EL (cell line): ENCODE results near the gene SNAI1.

ENCODE experiments used
- DNase-seq: peaks from one replicate; pipeline ENCODE4 v3.0.0-alpha.2; 2016

Gene SNAI1

DNA sequence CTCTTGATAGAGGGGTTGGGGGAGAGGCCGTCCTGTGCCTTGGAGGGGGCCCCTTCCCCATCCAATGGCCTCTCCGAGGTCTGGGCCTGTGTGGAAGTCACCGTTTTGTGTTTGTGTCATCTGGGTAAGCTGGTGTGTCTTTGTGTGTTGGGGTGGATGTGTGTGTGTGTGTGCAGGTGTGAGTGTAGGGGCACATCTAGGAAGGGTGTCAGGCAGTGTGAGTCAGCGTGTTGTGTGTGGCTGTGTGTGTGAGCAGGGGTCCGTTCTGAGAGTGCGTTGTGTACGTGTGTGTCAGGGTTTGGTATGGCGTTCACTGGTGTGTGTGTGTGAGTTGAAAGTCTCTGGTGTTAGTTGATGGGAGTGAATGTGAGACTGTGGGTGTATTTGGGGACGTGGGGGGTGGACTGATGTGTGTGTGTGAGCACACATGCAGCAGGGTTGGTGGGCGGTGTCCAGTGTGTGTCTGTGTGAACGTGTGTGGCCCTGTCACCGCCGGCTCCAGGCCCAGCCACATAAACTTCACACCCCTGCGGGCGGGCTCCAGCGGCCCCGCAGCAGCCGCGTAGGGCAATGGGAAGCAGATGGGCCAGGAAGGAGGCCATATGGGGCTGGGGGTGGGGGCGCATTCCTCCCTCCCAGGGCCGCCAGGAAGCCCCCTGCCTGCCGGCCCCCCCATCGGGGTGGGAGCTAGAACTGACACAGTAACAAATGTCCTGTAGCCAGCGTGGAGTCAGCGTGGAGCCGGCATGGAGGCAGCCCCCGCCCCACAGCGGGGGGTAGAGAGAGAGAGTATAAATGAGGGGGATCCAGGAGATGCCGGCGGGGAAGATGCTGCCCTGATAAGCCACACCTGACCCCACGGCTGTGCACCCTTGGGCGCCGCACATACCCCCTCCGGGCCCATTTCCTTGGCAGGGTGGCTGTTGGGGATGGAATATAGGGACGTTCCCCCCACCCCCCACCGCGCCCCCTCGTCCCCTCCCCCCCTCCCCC is 32.1 kb downstream of the SNAI1 start:
- DNase-seq: no peak

DNA sequence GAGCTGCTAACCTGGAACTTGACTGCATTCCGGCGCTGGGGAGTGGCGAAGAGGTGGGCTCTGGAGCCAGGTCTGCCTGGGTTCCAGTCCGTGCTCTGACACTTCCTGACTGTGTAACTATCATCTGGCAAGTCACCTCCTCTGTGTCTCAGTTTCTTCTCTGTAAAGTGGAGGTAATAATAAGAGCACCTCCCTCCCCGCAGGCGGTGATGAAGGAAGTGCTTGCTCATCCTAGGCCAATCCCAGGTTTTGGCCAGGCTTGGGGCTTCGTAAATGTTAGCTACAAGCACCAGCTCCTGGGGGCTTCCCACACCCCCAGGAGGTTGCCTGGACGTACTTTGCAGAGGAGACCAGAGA is 32.8 kb downstream of the SNAI1 start:
- DNase-seq: no peak

DNA sequence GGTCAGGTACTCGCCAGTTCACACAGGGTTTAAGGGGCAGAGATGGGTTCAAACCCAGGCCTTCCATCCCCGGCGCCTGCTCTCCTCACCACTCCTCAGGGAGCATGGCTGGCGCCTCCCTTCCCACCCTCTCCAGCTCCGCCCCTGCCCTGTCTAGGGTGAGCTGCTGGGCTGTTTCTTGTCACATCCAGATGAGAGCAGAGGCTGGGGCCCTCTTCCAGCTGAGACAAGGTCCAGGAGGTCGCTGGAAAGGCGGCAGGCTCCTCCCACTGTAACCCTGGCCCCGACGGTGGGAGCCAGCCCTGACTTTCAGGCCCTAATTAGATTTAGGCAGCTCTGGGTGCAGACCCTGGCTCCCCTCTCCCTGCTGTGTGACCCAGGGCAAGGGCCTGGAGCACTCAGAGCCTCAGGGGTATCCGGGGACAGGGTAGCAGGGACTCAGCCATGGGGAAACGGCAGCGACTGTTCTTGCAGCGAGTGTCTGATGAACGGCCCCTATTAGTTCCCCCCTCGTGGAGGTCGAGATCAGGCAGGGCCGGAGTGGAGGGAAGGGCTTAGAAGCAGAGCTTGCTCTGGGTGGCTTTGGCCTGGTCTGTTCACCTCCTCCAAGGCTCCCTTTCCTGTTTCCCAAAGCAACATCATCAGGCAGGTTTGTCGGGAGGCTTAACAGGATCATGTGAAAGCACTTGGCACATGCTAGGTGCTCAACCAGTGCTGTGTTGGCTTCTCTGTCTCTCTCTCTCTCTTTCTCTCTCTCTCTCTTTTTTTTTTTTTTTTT is 33.4 kb downstream of the SNAI1 start:
- DNase-seq: no peak

DNA sequence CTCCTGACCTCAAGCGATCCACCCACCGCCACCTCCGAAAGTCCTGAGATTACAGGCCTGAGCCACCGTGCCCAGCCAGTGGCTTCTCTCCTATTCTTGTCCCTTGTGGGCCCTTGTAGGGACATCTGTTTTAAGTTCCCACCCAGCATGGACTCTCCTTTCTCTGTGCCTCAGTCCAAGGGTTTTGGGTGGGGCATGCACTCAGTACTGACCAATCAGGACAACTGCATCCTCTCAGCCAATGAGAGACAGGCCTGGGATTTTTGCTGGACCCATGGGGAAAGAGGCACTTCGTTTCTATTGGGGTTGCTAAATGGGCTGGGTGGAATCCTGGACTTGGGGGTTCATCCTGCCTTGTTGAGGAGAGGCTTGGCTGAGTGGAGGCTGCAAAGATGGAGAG is 34.4 kb downstream of the SNAI1 start:
- DNase-seq: no peak

DNA sequence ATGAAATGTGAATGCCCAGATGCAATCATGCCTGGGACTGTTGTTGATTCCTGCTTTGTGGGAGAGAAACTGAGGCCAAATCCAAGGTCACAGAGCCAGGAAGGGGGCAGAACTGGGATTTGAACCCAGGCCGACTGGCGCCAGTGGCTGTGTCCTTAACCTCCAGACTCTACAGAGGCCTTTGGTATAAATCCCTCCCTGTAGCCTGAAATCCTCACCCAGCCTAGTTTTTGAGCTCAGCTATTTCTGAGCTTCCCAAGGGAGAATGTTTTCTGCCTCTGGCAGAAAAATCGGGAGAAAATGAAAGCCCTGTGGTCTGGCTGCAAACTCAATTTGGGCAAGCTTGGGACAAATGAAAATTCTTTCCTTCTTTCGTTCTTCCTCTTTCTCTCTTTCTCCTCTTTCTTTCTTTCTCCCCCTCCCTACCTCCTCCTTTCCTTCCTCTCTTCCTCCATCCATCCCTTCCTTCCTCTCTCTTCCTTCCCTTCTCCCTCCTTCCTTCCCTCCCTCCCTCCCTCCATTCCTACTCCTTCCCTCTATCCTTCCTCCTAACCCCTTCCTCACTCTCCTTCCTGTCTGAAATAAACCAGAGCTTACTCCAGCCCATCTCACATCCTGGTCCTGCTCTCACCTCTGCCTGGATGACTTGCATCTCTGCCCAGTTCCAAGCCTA is 34.9 kb downstream of the SNAI1 start:
- DNase-seq: no peak

DNA sequence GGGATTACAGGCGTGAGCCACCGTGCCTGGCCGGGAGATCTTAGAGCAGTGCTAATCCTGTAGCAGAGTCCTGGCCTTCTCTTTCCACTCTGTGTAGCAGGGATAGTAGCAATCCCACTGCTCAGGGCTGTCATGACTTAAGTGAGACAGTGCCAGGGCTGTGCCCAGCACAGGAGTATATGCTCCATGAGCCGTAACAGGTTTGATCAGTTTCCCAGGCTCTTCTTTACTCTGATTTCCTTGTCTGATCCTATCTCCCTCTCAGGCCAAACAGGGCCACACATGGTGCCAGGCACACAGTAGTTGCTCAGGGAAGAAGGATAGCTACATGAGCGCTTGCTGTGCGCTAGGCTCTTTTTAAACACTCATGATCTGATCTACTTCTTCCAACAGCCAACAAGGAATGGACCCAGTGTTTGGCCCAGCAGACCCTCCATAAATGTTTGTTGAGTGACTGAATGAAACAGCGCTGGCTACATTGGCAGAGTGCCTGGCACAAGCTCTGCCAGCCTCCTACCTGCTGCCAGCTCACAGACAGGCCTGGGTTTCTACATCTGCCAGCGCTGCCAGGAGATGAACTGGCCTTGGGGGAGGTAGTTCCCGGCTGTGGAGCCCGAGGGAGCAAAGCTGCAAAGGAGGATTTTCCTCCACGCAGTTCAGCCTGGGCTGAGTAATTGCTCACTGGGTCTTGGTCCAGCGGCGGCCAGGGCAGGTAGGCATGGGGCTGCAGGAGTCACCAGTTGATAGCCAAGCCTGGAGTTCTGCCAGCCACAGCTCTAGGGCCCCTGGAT is 36.9 kb downstream of the SNAI1 start:
- DNase-seq: no peak

DNA sequence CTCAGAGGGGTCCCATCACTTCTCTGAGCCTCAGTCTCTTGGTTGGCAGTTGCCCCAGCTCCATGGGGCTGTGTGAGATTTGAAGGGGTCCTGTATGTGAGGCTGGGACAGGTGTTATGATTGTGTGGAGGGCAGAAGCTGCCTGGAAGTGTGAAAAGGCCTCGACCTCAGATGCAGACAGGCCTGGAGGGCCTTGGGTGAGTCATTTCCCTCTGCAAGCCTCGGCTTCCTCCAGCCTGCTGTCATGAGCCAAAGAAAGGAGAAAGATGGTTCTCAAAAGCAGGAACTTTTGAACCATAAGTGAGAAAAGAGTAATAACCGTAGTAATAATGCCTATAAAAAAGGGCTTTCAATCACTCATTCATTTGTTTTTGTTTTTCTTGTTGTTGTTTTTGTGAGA is 37.5 kb downstream of the SNAI1 start:
- peak; percentile 56 for DNase-seq

DNA sequence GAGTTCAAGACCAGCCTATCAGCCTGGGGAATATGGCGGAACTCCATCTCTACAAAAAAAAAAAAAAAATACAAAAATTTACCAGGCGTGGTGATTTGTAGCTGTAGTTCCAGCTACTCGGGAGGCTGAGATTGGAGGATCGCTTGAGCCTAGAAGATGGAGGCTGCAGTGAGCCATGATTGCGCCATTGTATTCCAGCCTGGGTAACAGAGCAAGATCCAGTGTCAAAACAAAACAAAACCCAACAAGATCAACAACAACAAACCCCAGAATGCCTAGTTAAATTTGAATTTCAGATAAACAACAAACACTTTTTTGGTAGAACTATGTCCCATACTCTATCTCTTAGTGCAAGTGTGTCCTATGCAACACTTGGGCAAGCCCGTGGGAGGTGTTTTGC is 39.9 kb downstream of the SNAI1 start:
- DNase-seq: no peak

DNA sequence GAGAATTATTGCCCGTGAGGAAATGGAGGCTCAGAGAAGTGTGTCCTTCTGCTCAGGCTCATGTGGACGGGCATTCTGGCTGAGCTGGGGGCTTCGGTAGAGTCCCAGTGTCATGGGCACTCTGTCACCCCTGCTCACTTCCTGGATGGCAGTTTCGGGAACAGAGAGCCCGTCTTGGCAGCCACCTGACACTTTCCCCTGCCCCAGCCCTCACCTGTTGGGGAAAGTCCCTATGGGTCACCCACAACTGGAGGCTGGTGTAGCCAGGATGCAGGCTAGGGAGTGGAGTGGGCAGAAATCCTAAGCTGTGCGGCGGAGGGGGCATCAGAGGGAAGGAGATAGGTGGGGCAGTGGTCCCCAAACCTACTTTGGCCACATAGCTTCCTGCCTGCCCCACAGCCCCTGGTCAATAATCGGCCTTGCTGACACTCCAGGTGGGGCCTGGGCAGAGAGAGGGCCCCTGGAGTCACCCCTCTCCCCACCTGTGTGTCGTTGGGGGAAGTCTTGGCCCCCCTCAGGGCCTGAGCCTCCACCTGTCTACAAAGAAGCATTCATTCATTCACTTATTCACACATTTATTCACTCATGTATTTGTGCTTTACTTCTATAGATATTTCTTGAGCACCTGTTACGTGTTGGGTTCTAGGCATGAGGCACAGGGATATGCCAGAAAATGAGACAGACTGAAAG is 40.5 kb downstream of the SNAI1 start:
- DNase-seq: no peak

DNA sequence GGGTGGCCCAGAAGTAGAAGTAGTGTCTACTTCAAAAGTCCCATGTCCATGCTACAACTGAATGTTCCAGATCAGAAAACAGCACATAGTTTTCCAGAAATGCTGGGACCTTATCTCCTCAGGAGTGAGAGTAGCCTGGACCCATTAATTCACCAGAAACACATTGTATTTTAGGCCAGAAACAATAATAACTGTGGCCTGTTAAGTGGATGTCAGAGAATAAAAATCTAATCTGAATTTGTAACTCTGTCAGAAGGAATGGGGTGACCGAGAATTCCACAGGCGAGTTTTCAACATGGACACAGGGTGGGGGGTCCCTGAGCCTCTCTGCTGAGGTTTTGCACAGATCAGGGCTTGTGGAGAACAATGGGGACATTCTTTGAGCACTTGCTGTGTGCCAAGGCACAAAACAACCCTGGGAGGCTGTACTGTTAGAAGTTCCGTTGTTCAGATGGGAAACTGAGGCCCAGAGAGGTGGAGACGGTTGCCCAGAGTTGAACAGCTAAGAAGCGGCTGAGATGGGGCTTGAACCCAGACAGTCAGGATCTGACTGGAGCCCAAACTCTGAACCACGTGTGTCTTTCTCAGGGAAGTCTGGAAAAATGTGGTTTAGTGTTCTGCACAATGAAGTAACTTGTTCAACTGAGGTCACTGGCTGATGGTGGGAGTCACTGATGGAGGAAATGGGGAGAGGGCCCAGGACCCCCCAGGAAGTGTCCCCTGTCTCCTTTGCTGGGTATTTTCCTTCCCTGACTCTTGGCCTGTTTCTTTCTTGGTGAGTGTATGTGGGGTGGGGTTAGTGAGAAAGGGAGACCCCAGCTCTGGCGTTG is 44.2 kb downstream of the SNAI1 start:
- DNase-seq: no peak

DNA sequence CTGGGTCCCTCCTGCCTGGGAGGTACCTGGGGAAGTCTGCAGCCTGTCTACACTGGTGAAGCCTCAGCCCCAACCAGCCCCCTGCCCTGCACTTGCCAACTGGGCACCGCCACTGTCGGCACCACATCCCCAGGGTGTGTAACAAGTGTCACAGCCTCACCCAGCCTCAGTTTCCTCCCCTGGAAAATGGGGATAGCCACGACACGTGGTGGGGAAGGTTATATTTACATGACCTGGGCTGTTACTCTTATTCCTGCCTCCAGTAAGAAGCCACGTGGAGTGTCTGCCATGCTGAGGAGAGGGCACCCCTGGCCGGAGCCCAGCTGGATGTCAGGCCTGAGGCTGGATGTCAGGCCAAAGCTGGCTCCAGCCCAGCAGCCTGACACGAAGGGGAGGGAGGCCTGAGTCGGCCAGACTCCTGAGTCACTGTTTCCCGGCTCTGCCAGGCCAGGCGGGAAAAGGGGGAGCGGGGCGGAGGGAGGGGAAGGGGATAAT is 44.9 kb downstream of the SNAI1 start:
- peak; percentile 89 for DNase-seq

DNA sequence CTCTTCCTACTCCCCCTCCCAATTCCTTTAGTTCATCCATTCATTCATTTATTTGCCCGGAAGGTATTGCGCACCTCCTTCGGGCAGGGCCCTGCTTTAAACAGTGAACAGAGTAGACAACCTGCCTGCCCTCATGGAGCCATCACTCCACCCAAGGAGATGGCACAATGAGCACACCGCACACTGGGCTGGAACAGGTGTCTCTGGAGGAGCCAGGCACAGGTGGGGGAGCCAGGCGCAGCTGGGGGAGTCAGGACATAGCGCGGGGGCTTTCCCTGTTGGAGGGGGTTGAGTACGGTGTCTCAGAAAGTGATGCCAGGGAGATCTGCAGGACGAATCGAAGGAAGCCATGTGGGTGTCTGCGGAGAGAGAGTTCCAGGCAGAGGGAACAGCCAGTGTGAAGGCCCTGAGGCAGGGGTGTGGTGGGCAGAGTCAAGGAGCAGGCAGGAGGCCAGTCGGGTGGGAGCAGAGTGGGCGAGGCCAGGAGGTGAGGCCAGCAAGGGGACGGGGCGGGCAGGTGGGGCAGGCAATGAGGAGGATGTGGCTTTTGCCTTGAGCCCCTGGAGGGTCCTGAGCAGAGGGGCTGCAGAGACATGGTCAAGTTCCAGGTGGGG is 46.4 kb downstream of the SNAI1 start:
- no peak for DNase-seq

DNA sequence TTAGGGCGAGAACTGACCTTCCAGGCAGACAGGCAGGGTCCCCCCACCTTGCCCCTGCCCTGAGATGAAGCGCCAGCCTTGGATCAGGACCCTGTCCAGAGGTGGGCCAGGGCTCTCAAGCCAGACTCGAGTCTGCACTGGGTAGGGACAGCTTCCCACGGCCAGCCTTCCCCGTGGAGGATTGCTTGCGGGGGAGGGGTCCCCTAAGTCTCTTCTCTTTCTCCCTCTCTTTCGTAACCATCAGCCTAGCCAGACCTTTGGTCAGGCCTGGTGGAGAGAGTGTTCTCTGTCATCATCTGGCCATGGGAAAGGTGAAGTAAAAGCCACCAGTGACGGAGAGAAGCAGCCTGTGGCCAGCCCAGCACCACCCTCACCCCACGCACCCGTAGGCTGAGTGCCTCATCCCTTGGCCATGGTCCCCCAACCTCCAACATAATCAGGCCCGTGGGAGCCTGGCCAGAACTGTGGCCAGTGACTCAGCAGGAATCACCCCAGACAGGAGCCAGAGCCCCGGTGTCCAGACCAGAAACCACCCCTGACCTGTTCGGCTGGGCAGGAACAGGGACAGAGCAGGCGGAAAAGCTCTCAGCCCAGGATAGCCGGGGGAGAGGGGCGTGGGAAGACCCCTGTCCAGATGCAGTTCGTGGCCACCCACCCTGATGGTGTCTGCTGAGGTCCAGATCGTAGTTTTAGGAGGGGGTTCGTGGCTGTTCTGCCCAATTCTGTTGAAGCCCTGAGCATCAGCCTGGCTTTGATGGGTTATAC is 47.1 kb downstream of the SNAI1 start:
- peak; percentile 95 for DNase-seq

DNA sequence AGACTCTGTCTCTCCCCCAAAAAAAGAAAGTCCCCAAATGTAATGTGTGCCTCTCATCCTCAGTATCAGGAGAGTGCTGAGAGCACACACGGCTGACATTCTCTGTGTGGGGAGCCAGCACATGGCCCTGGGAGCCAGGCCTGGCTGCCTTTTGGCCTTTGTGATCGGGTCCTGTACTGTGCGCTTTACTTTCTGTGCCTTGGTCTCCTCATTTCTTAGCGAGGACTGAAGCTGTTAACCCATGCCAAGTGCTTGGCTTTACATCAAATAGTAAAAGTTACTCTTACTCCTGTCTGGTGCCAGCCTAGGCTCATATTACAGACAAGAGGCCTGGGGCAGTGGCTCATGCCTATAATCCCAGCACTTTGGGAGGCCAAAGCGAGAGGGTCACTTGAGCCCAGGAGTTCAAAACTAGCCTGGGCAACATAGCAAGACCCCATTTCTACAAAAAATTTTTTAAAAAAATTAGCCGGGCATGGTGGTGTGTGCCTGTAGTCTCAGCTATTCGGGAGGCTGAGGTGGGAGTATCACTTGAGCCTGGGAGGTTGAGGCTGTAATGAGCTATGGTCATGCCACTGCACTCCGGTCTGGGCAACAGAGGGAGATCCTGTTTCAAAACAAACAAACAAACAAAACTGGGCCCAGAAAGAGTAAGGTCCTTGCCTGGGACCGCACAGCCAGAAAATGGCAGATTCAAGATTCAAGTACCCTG is 50.3 kb downstream of the SNAI1 start:
- no peak for DNase-seq

DNA sequence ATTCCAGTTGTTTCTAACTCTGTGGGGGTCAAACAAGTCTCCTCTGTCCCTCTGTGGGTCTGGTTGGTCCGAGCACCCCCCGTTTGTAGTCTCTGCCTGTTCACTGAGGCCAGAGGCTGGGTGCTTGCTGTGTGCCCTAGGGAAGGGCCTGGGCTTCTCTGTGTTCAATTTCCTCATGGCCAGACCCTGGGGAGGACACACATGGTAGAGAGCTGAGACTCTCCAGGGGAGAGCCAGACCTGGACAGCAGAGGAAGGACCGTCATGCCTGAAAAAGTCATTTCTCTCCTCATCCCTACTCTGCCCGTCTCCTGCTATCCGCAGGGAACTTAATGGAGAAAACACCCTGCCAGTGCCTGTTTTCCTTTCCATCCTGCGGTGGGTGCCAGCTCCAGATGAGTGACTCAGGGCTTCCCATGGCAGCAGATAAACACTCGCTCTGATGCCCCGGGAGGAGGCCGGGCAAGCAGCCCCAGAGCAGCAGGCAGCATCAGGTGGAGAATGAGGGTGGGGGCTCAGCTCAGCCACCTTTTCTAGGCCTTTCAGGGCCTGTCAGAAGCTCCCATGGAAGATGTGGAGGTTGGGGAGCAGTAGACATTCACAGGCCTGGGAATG is 51.9 kb downstream of the SNAI1 start:
- peak; percentile 35 for DNase-seq

DNA sequence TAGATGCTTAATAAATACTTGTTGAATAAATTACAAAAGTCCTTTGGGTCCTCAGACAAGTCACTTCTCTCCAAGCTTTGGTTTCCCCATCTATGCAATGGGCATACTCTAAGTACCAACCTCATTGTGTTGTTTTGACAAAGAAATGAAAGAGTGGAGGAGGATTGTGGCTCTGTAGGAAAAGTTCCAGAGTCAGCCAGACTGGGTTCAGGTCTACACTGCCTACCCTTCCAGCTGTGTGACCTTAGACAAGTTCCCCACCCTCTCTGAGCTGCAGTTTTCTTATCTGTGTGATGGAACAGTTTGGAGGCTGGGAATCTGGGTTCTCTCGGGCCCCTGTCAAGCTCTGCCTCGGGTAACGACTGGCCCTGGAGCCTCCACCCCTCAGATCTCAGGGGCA is 53.9 kb downstream of the SNAI1 start:
- DNase-seq: no peak

DNA sequence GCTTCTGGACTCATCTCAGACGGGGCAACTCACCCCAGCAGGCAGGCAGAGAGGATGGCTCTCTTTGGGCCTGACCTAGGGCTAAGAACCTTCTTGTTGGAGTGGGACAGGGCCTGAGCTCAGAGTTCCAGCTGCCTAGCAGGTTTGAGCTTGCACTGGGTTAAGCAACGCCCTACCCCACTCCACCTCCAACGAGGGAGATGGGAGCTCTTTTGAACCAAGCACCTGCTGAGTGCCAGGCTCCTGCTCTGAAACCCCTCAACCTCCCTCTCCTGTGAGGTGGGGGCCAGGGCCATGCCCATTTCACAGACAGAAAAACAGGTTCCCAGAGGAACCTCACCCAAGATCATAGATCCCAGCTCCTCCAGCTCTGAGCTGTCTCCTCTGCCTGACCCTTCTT is 54.3 kb downstream of the SNAI1 start:
- no peak for DNase-seq

DNA sequence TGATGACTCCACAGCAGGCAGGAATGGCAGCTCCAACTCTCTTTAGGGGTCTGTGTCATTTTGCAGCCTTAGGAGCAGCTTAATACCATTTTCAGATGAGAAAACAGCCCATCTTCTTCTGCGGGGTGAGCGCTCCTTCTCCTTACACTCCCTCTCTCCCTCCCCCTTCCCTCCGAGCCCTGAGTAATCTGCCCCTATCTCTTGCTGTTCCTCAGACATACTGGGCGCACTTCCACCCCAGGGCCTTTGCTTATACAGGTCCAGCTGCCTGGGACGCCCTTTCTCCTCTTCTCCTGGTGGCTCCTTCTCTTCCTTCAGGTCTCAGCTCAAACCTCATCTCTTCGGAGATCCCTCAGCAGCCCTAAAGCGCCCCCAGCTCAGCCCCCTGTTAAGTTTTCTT is 54.8 kb downstream of the SNAI1 start:
- no peak for DNase-seq

DNA sequence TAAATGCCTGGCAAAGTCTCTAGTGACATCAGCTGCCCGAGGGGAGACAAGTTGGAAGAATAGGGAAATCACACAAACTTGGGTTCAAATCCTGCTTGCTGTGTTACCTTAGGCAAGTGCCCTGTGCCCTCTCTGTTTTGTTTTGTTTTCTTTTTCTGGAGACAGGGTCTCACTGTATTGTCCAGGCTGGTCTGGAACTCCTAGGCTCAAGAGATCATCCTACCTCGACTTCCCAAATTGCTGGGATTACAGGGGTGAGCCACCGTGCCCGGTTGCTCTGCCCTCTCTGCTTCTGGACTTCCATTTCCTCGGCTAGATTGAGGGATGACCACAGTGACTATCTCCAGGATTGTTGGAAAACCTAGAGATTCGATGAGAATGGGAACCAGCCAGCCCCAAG is 55.4 kb downstream of the SNAI1 start:
- no peak for DNase-seq
